PFSK-1 (cell line): ENCODE measurements around the gene KRTAP21-1.

ENCODE experiments used
- FOXP2 ChIP-seq: optimal IDR thresholded peaks from 2 replicates; pipeline ENCODE3; 2011; ENCODE audit warnings: borderline replicate concordance, control low read depth, inconsistent platforms; ENCODE audit not compliant: insufficient read depth; ENCODE audit errors: extremely low read length, extremely low read depth
- POLR2AphosphoS5 ChIP-seq: IDR thresholded peaks from 2 replicates; pipeline ENCODE4 v1.6.1; 2012; ENCODE audit warnings: low read depth, mild to moderate bottlenecking, control low read depth, low read length, moderate library complexity
- SIN3A ChIP-seq: IDR thresholded peaks from 2 replicates; pipeline ENCODE4 v1.6.1; 2012; ENCODE audit warnings: mild to moderate bottlenecking, low read length, moderate library complexity, borderline replicate concordance; ENCODE audit not compliant: insufficient read depth
- TAF1 ChIP-seq: IDR thresholded peaks from 2 replicates; pipeline ENCODE4 v1.6.1; 2012; ENCODE audit warnings: low read length, control low read depth, borderline replicate concordance; ENCODE audit not compliant: insufficient read depth
- TF ChIP-seq, protein P1 (sequence below), 2 experiments: IDR thresholded peaks; 2 replicates each; pipeline versions ENCODE4 v1.6.1 to v1.8.0; 2011 to 2012; ENCODE audit warnings: low read depth in 2 of 2, low read length in 2 of 2, control low read depth in 1 of 2, inconsistent platforms in 1 of 2, mild to moderate bottlenecking in 1 of 2, moderate library complexity in 1 of 2; ENCODE audit not compliant: insufficient read depth in 1 of 2

DNA sequence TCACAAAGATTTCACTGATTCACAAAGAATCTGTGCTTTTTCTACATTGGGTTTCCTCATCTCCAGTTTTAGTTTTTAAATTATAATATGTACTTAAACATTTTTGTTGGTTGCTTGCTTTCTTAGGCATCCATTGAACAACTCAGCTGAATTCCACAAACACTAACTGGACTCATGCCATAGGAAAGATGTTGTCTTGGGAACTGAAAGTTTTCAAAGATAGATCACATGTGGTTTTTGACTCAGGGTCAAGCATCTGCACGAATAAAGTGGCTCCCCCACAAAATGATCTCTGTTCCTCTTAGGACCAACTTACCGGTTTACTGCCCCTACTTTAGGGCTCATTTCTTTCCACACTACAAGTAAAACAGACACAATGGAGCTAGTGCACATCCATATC, 3.1 kb upstream of the KRTAP21-1 start:
- TF ChIP-seq, protein P1, sequence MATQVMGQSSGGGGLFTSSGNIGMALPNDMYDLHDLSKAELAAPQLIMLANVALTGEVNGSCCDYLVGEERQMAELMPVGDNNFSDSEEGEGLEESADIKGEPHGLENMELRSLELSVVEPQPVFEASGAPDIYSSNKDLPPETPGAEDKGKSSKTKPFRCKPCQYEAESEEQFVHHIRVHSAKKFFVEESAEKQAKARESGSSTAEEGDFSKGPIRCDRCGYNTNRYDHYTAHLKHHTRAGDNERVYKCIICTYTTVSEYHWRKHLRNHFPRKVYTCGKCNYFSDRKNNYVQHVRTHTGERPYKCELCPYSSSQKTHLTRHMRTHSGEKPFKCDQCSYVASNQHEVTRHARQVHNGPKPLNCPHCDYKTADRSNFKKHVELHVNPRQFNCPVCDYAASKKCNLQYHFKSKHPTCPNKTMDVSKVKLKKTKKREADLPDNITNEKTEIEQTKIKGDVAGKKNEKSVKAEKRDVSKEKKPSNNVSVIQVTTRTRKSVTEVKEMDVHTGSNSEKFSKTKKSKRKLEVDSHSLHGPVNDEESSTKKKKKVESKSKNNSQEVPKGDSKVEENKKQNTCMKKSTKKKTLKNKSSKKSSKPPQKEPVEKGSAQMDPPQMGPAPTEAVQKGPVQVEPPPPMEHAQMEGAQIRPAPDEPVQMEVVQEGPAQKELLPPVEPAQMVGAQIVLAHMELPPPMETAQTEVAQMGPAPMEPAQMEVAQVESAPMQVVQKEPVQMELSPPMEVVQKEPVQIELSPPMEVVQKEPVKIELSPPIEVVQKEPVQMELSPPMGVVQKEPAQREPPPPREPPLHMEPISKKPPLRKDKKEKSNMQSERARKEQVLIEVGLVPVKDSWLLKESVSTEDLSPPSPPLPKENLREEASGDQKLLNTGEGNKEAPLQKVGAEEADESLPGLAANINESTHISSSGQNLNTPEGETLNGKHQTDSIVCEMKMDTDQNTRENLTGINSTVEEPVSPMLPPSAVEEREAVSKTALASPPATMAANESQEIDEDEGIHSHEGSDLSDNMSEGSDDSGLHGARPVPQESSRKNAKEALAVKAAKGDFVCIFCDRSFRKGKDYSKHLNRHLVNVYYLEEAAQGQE (IDR thresholded peaks at IDR 0.05; ENCODE audit: insufficient read depth in 1 of 2, low read depth in 2 of 2, low read length in 2 of 2), result no peak
- TF ChIP-seq POLR2AphosphoS5 (no peak), TAF1 (no peak), SIN3A (no peak), FOXP2 (no peak)
